ENCODE measurements around the gene SLC15A3.

GRCh38 chr11:60914633-60915247, 37.2 kb downstream of the SLC15A3 start:
- TF ChIP-seq CTCF (IDR thresholded peaks at IDR 0.05) (no peak), POLR2A (IDR thresholded peaks at IDR 0.05) (no peak)
